H9 (cell line): ENCODE results near the gene HUS1. TPM values are rescaled to one million over a fixed set of nuclear protein-coding genes. Genes with fewer than 3 reads are reported as not detected.

Experiments used
- DNase-seq: peaks from one replicate; pipeline ENCODE4 v3.0.0-alpha.2; 2017
- H2AFZ ChIP-seq: one replicate; pipeline ENCODE4 v1.6.1; 2013; ENCODE audit warnings: mild to moderate bottlenecking, low read length, control low read depth, moderate library complexity
- H2AK5ac ChIP-seq: 2 replicates; pipeline ENCODE4 v1.6.1; 2013; ENCODE audit warnings: low read length, control low read depth, mixed read lengths; ENCODE audit not compliant: insufficient read length
- H2BK120ac ChIP-seq: one replicate; pipeline ENCODE4 v1.6.1; 2013; ENCODE audit warnings: low read depth, mild to moderate bottlenecking, low read length, control low read depth, inconsistent platforms; ENCODE audit not compliant: poor library complexity, severe bottlenecking
- H2BK12ac ChIP-seq: 2 replicates; pipeline ENCODE4 v1.6.1; 2013; ENCODE audit warnings: low read length, control low read depth, mixed read lengths, low read depth; ENCODE audit not compliant: insufficient read length
- H2BK15ac ChIP-seq: 2 replicates; pipeline ENCODE4 v1.6.1; 2013; ENCODE audit warnings: low read depth, low read length, control low read depth
- H2BK20ac ChIP-seq: one replicate; pipeline ENCODE4 v1.6.1; 2013; ENCODE audit warnings: low read depth, mild to moderate bottlenecking, low read length, control low read depth, inconsistent platforms; ENCODE audit not compliant: poor library complexity, severe bottlenecking
- H2BK5ac ChIP-seq: 2 replicates; pipeline ENCODE4 v1.6.1; 2013; ENCODE audit warnings: low read length, control low read depth, mixed read lengths; ENCODE audit not compliant: insufficient read length
- H3K14ac ChIP-seq: 2 replicates; pipeline ENCODE4 v1.6.1; 2013; ENCODE audit warnings: low read length, control low read depth; ENCODE audit not compliant: insufficient read depth
- H3K18ac ChIP-seq: 2 replicates; pipeline ENCODE4 v1.6.1; 2013; ENCODE audit warnings: low read depth, mild to moderate bottlenecking, mixed read lengths, low read length, control low read depth; ENCODE audit not compliant: insufficient read length
- H3K23ac ChIP-seq: 2 replicates; pipeline ENCODE4 v1.6.1; 2013; ENCODE audit warnings: low read length, control low read depth, mixed read lengths, low read depth; ENCODE audit not compliant: insufficient read length
- H3K23me2 ChIP-seq: 2 replicates; pipeline ENCODE4 v1.6.1; 2013; ENCODE audit warnings: low read depth, mild to moderate bottlenecking, mixed read lengths, low read length, control low read depth; ENCODE audit not compliant: insufficient read length, poor library complexity, severe bottlenecking
- H3K27ac ChIP-seq: 2 replicates; pipeline ENCODE4 v1.5.1; 2013; ENCODE audit warnings: low read length, control low read depth, mixed read lengths, low read depth; ENCODE audit not compliant: insufficient read length
- H3K27me3 ChIP-seq: 2 replicates; pipeline ENCODE4 v1.6.1; 2013; ENCODE audit warnings: low read length, control low read depth, inconsistent platforms; ENCODE audit not compliant: insufficient read depth
- H3K4ac ChIP-seq: 2 replicates; pipeline ENCODE4 v1.6.1; 2013; ENCODE audit warnings: low read depth, mild to moderate bottlenecking, control low read depth, inconsistent platforms, low read length, moderate library complexity
- H3K4me1 ChIP-seq: 2 replicates; pipeline ENCODE4 v1.6.1; 2013; ENCODE audit warnings: low read length, control low read depth, inconsistent platforms; ENCODE audit not compliant: insufficient read depth
- H3K4me2 ChIP-seq: 2 replicates; pipeline ENCODE4 v1.6.1; 2013; ENCODE audit warnings: low read length, control low read depth, mixed read lengths; ENCODE audit not compliant: insufficient read length, insufficient read depth
- H3K56ac ChIP-seq: 2 replicates; pipeline ENCODE4 v1.6.1; 2013; ENCODE audit warnings: low read depth, mild to moderate bottlenecking, mixed read lengths, low read length, control low read depth; ENCODE audit not compliant: insufficient read length
- H3K79me1 ChIP-seq: 2 replicates; pipeline ENCODE4 v1.6.1; 2013; ENCODE audit warnings: low read depth, mild to moderate bottlenecking, moderate library complexity, low read length, control low read depth, inconsistent platforms; ENCODE audit not compliant: insufficient read depth, poor library complexity, severe bottlenecking
- H3K79me2 ChIP-seq: 2 replicates; pipeline ENCODE4 v1.6.1; 2013; ENCODE audit warnings: low read length, control low read depth, inconsistent platforms; ENCODE audit not compliant: insufficient read depth
- H3K9ac ChIP-seq: 2 replicates; pipeline ENCODE4 v1.6.1; 2013; ENCODE audit warnings: low read length, control low read depth, mixed read lengths; ENCODE audit not compliant: insufficient read length; ENCODE audit errors: extremely low read depth
- H3K9me3 ChIP-seq: one replicate; pipeline ENCODE4 v1.6.1; 2013; ENCODE audit warnings: low read depth, low read length, inconsistent platforms; ENCODE audit not compliant: control insufficient read depth
- H3T11ph ChIP-seq: one replicate; pipeline ENCODE4 v1.6.1; 2013; ENCODE audit warnings: mild to moderate bottlenecking, low read length, control low read depth, inconsistent platforms
- H4K20me1 ChIP-seq: one replicate; pipeline ENCODE4 v1.6.1; 2013; ENCODE audit not compliant: control insufficient read depth, insufficient read length, insufficient read depth
- H4K5ac ChIP-seq: 2 replicates; pipeline ENCODE4 v1.6.1; 2013; ENCODE audit warnings: low read depth, mild to moderate bottlenecking, mixed read lengths, low read length, control low read depth; ENCODE audit not compliant: insufficient read length
- H4K8ac ChIP-seq: replicated peaks from 2 replicates; pipeline ENCODE4 v1.6.1; 2013; ENCODE audit warnings: low read length, control low read depth, mixed read lengths, low read depth; ENCODE audit not compliant: insufficient read length
- H4K91ac ChIP-seq: 2 replicates; pipeline ENCODE4 v1.6.1; 2013; ENCODE audit warnings: low read depth, mild to moderate bottlenecking, moderate library complexity, mixed read lengths, low read length, control low read depth; ENCODE audit not compliant: insufficient read length
- H3K27ac Mint-ChIP-seq, 3 experiments: 2 replicates in 2 of 3; 3 replicates in 1 of 3; pipeline ENCODE4 v1.8.0; 2020 to 2021; ENCODE audit warnings: mixed read lengths in 3 of 3, mild to moderate bottlenecking in 1 of 3, moderate library complexity in 1 of 3
- H3K27me3 Mint-ChIP-seq: 2 replicates; pipeline ENCODE4 v1.8.0; 2021; ENCODE audit warnings: low read depth, mild to moderate bottlenecking, moderate library complexity, mixed read lengths
- H3K36me3 Mint-ChIP-seq, 3 experiments: 2 replicates in 2 of 3; 3 replicates in 1 of 3; pipeline ENCODE4 v1.8.0; 2020 to 2021; ENCODE audit warnings: low read depth in 3 of 3, mixed read lengths in 3 of 3; ENCODE audit not compliant: insufficient read depth in 1 of 3
- H3K4me1 Mint-ChIP-seq, 2 experiments: 2 replicates each; pipeline ENCODE4 v1.8.0; 2020; ENCODE audit warnings: mixed read lengths in 2 of 2
- H3K4me3 Mint-ChIP-seq, 2 experiments: 2 replicates in 1 of 2; 3 replicates in 1 of 2; pipeline ENCODE4 v1.8.0; 2020 to 2021; ENCODE audit warnings: mild to moderate bottlenecking in 2 of 2, mixed read lengths in 2 of 2, moderate library complexity in 1 of 2
- H3K9me3 Mint-ChIP-seq, 2 experiments: 2 replicates in 1 of 2; 3 replicates in 1 of 2; pipeline ENCODE4 v1.8.0; 2020; ENCODE audit warnings: mild to moderate bottlenecking in 2 of 2, mixed read lengths in 2 of 2, moderate library complexity in 1 of 2
- WGBS: extraction: QIAGEN DNeasy Blood & Tissue Kit; methylation state at CpG from one replicate; pipeline ENCODE4 v1.1.7; 2013; ENCODE audit warnings: missing lambda C conversion rate, low lambda C conversion rate, mixed read lengths; ENCODE audit not compliant: insufficient read length; ENCODE audit errors: extremely low coverage; 5-methylcytosine and 5-hydroxymethylcytosine counted together
- total RNA-seq: library from RNA; stranded (reverse); gene quantifications from 2 replicates; pipeline ENCODE4 v1.2.1, GENCODE V29; 2021
- TF ChIP-seq, protein P1 (sequence below): fragments of 200-600 bp; sonication (generic); conservative IDR thresholded peaks from 3 replicates; pipeline ENCODE4 v1.8.0; 2021; ENCODE audit warnings: antibody characterized with exemption, mild to moderate bottlenecking

The HUS1 gene
- total RNA-seq, 1 experiment from 2014 or later, result 43.1 TPM

DNA sequence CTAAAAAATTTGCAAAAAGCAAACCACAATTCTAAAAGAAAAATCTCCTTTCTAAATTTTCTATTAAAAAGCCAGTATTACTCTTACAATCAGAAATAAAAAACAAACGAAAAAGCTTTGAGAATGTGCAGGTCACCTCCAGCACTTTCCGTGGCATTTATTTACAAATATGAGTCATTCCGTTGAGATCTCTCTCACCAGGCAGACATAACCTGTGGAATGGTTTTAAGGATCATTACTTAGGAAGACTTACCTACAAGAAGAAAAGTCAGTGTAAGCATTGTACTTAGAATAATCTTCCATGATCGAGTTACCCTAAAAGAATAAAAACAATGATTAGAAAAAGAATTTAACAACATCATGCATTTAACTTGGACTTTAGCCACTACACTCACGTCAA is 46.2 kb upstream of the HUS1 start:
- H3K79me2 ChIP-seq, result no peaks in the 10 kb centered on the region
- Mint-ChIP-seq H3K27ac (no peak overlapping the region), H3K9me3 (peaks cover 0 to 3% of the 10 kb centered on the region in 2 experiments; a peak in 1 of 5 replicates), H3K4me3 (no peak overlapping the region), H3K36me3 (no peaks in the 10 kb centered on the region), H3K4me1 (no peaks in the 10 kb centered on the region), H3K27me3 (no peaks in the 10 kb centered on the region; the same call in 1 of the 2 replicates)
- H2BK120ac ChIP-seq, result no peak overlapping the region
- no peak overlapping the region for H3K56ac ChIP-seq
- no peak overlapping the region for H2AFZ ChIP-seq
- H3K79me1 ChIP-seq, result no peaks in the 10 kb centered on the region
- H4K8ac ChIP-seq, result no peak overlapping the region
- no peak overlapping the region for H4K91ac ChIP-seq
- no peaks in the 10 kb centered on the region for H3K27me3 ChIP-seq
- no peaks in the 10 kb centered on the region for H3K9me3 ChIP-seq
- no peak overlapping the region for H3K14ac ChIP-seq
- H4K20me1 ChIP-seq, result no peaks in the 10 kb centered on the region
- no CpG with 5 or more reads among the region's 5 CpGs for WGBS
- no peak overlapping the region for H2AK5ac ChIP-seq
- DNase-seq, result no peak
- no peak overlapping the region for H2BK15ac ChIP-seq
- no peak overlapping the region for H2BK5ac ChIP-seq
- no peak overlapping the region for H3K23ac ChIP-seq
- H3K4me2 ChIP-seq, result no peak overlapping the region
- H3K9ac ChIP-seq, result no peak overlapping the region
- H3K23me2 ChIP-seq, result no peaks in the 10 kb centered on the region
- H3K18ac ChIP-seq, result no peak overlapping the region
- H2BK12ac ChIP-seq, result no peak overlapping the region
- H3K27ac ChIP-seq, result no peak overlapping the region
- no peak overlapping the region for H3T11ph ChIP-seq
- H2BK20ac ChIP-seq, result no peak overlapping the region
- H4K5ac ChIP-seq, result no peak overlapping the region
- TF ChIP-seq, protein P1, sequence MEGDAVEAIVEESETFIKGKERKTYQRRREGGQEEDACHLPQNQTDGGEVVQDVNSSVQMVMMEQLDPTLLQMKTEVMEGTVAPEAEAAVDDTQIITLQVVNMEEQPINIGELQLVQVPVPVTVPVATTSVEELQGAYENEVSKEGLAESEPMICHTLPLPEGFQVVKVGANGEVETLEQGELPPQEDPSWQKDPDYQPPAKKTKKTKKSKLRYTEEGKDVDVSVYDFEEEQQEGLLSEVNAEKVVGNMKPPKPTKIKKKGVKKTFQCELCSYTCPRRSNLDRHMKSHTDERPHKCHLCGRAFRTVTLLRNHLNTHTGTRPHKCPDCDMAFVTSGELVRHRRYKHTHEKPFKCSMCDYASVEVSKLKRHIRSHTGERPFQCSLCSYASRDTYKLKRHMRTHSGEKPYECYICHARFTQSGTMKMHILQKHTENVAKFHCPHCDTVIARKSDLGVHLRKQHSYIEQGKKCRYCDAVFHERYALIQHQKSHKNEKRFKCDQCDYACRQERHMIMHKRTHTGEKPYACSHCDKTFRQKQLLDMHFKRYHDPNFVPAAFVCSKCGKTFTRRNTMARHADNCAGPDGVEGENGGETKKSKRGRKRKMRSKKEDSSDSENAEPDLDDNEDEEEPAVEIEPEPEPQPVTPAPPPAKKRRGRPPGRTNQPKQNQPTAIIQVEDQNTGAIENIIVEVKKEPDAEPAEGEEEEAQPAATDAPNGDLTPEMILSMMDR, result no peak
- H3K4ac ChIP-seq, result no peak overlapping the region
- no peaks in the 10 kb centered on the region for H3K4me1 ChIP-seq
